CD8-positive, alpha-beta memory T cell (primary cell): ENCODE measurements around the gene FAM111B. TPM values are rescaled to one million over a fixed set of nuclear protein-coding genes. Genes with fewer than 3 reads are reported as not detected.
"Not testable (repeated sequence)": the region's sequence is repeated elsewhere in the genome, so short reads cannot be mapped to it uniquely, and the experiment has no call there.

Experiments used
- CTCF ChIA-PET: fragments of 350-600 bp; sonication (Branson Sonifier 250); formaldehyde crosslinking; loops from one replicate; lab custom pipeline; 2021; ENCODE audit warnings: antibody characterized with exemption; lab: Charles Lee
- POLR2A ChIA-PET: fragments of 350-600 bp; sonication (Branson Sonifier 250); formaldehyde crosslinking; loops from one replicate; lab custom pipeline; 2021; ENCODE audit warnings: antibody characterized with exemption; lab: Charles Lee
- DNase-seq, 5 donors: peaks; one replicate each; pipeline versions ENCODE4 v3.0.0 to v3.0.0-alpha.2; 2020 to 2022; ENCODE audit warnings: mixed read lengths in 1 of 5
- H3K27ac ChIP-seq: one replicate; pipeline ENCODE4 v1.7.0; 2013; ENCODE audit warnings: low read depth, mild to moderate bottlenecking, low read length, moderate library complexity
- H3K27me3 ChIP-seq: 2 replicates; pipeline ENCODE4 v1.7.0; 2013; ENCODE audit warnings: low read length, mild to moderate bottlenecking; ENCODE audit not compliant: insufficient read depth, poor library complexity, severe bottlenecking
- H3K36me3 ChIP-seq: 2 replicates; pipeline ENCODE4 v1.7.0; 2013; ENCODE audit warnings: mild to moderate bottlenecking, low read length, moderate library complexity; ENCODE audit not compliant: insufficient read depth
- H3K4me1 ChIP-seq: 2 replicates; pipeline ENCODE4 v1.7.0; 2013; ENCODE audit warnings: mild to moderate bottlenecking, low read length, moderate library complexity; ENCODE audit not compliant: insufficient read depth
- H3K4me3 ChIP-seq: 2 replicates; pipeline ENCODE4 v1.7.0; 2013; ENCODE audit warnings: mild to moderate bottlenecking, low read length
- H3K9me3 ChIP-seq: 2 replicates; pipeline ENCODE4 v1.7.0; 2013; ENCODE audit warnings: mild to moderate bottlenecking, low read length
- H3K27ac Mint-ChIP-seq, 8 donors: one replicate each; pipeline ENCODE4 v1.8.0; 2020 to 2021; ENCODE audit warnings: mixed read lengths in 8 of 8, mild to moderate bottlenecking in 6 of 8, inconsistent platforms in 3 of 8, moderate library complexity in 3 of 8
- H3K27me3 Mint-ChIP-seq, 2 donors: one replicate each; pipeline ENCODE4 v1.8.0; 2020 to 2021; ENCODE audit warnings: mixed read lengths in 2 of 2, mild to moderate bottlenecking in 1 of 2, moderate library complexity in 1 of 2
- H3K36me3 Mint-ChIP-seq, 3 donors: one replicate each; pipeline ENCODE4 v1.8.0; 2020 to 2021; ENCODE audit warnings: mixed read lengths in 3 of 3, inconsistent platforms in 1 of 3, mild to moderate bottlenecking in 1 of 3
- H3K4me1 Mint-ChIP-seq, 3 donors: one replicate each; pipeline ENCODE4 v1.8.0; 2020 to 2021; ENCODE audit warnings: mixed read lengths in 3 of 3, inconsistent platforms in 1 of 3, mild to moderate bottlenecking in 1 of 3
- H3K4me3 Mint-ChIP-seq, 7 donors: one replicate each; pipeline ENCODE4 v1.8.0; 2020 to 2021; ENCODE audit warnings: mixed read lengths in 7 of 7, mild to moderate bottlenecking in 6 of 7, moderate library complexity in 4 of 7, inconsistent platforms in 2 of 7
- H3K9me3 Mint-ChIP-seq, 5 donors: one replicate each; pipeline ENCODE4 v1.8.0; 2020 to 2022; ENCODE audit warnings: mixed read lengths in 5 of 5, mild to moderate bottlenecking in 3 of 5, moderate library complexity in 2 of 5, inconsistent platforms in 1 of 5
- polyA plus RNA-seq: library from polyadenylated mRNA; unstranded; fragments of 300-500 nt; fragmentation: Illumina TruSeq; gene quantifications from one replicate; pipeline ENCODE4 v1.2.3, GENCODE V29; 2021
- total RNA-seq, 2 experiments: library from RNA; stranded (reverse); gene quantifications; one replicate each; pipeline ENCODE4 v1.2.3, GENCODE V29; 2021

Gene FAM111B
- total and polyA plus RNA-seq, 3 experiments from 2014 or later = 0.12 to 46.5 (median 40.9) TPM

- DNase-seq = no peak
- no peak overlapping the region for H3K4me3 Mint-ChIP-seq
- Histone ChIP-seq H3K36me3 (no peaks in the 10 kb centered on the region), H3K27ac (no peak overlapping the region), H3K4me1 (no peaks in the 10 kb centered on the region), H3K27me3 (no peaks in the 10 kb centered on the region), H3K4me3 (no peak overlapping the region), H3K9me3 (no peaks in the 10 kb centered on the region)
- H3K9me3 Mint-ChIP-seq = peaks cover 6 to 32% (median 17%) of the 10 kb centered on the region in 5 donors
- peaks cover 0 to 22% (median 1%) of the 10 kb centered on the region in 3 donors for H3K36me3 Mint-ChIP-seq
- peaks cover 0 to 9% (median 0%) of the 10 kb centered on the region in 3 donors for H3K4me1 Mint-ChIP-seq
- ChIA-PET CTCF (interaction anchor here (1.5 kb wide), 1 partner anchor 21 kb away, joined by 5 read pairs; no protein-coding TSS in a partner anchor), POLR2A (no interaction called here)
- no peaks in the 10 kb centered on the region for H3K27me3 Mint-ChIP-seq
- H3K27ac Mint-ChIP-seq = no peak overlapping the region
These were observed 7.3 kb downstream of the FAM111B start for GRCh38 chr11:59114344-59114743.

- H3K4me3 Mint-ChIP-seq = no peak overlapping the region
- POLR2A ChIA-PET = no interaction called here
- peaks cover 0 to 9% (median 0%) of the 10 kb centered on the region in 3 donors for H3K4me1 Mint-ChIP-seq
- H3K27ac Mint-ChIP-seq = no peak overlapping the region
- Histone ChIP-seq H3K36me3 (no peaks in the 10 kb centered on the region), H3K27me3 (no peaks in the 10 kb centered on the region), H3K4me3 (no peak overlapping the region), H3K27ac (no peak overlapping the region), H3K4me1 (no peaks in the 10 kb centered on the region), H3K9me3 (no peaks in the 10 kb centered on the region)
- no peak for DNase-seq
- peaks cover 8 to 34% (median 17%) of the 10 kb centered on the region in 5 donors for H3K9me3 Mint-ChIP-seq
- CTCF ChIA-PET = no interaction called here
- H3K27me3 Mint-ChIP-seq = peaks cover 0 to under 1% of the 10 kb centered on the region in 2 donors
- peaks cover 0 to 24% (median 2%) of the 10 kb centered on the region in 3 donors for H3K36me3 Mint-ChIP-seq
These were observed 8.5 kb downstream of the FAM111B start for GRCh38 chr11:59115553-59115952.

DNA sequence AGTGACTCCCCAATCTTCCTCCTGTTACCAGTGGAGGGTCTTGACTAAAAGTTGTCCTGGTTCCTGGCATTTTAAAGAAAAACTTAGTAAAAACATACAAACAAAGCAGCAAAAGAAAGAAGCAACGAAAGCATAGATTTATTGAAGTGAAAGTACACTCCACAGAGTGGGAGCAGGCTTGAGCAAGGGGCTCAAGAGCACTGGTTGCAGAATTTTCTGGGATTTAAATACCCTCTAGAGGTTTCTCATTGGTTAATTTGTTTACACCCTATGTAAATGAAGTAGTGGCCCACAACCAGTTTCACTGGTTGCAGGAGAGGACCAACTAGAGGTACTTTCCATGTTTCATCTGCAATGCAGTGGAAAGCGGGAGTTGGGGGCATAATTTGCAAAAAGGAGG is 10.7 kb downstream of the FAM111B start:
- peaks cover 0 to 4% (median 0%) of the 10 kb centered on the region in 3 donors for H3K4me1 Mint-ChIP-seq
- H3K36me3 Mint-ChIP-seq = peaks cover 0 to 24% (median 2%) of the 10 kb centered on the region in 3 donors
- POLR2A ChIA-PET = no interaction called here
- Histone ChIP-seq H3K4me1 (no peaks in the 10 kb centered on the region), H3K9me3 (no peaks in the 10 kb centered on the region), H3K4me3 (no peak overlapping the region), H3K36me3 (no peaks in the 10 kb centered on the region), H3K27ac (no peak overlapping the region), H3K27me3 (no peaks in the 10 kb centered on the region)
- CTCF ChIA-PET = no interaction called here
- peaks cover 0 to 1% of the 10 kb centered on the region in 2 donors for H3K27me3 Mint-ChIP-seq
- DNase-seq = no peak
- peak overlapping the region in 1 of 8 donors; percentile 51 for H3K27ac Mint-ChIP-seq
- no peak overlapping the region for H3K4me3 Mint-ChIP-seq
- H3K9me3 Mint-ChIP-seq = peaks cover 8 to 34% (median 17%) of the 10 kb centered on the region in 5 donors

GRCh38 chr11:59119826-59120225 is 12.8 kb downstream of the FAM111B start:
- Mint-ChIP-seq H3K27ac (no peak overlapping the region), H3K9me3 (peaks cover 8 to 34% (median 17%) of the 10 kb centered on the region in 5 donors), H3K36me3 (peaks cover 0 to 24% (median 2%) of the 10 kb centered on the region in 3 donors), H3K4me1 (no peaks in the 10 kb centered on the region), H3K27me3 (peaks cover 0 to 1% of the 10 kb centered on the region in 2 donors), H3K4me3 (no peak overlapping the region)
- Histone ChIP-seq H3K9me3 (no peaks in the 10 kb centered on the region), H3K27ac (no peak overlapping the region), H3K4me1 (no peaks in the 10 kb centered on the region), H3K4me3 (no peak overlapping the region), H3K27me3 (no peaks in the 10 kb centered on the region), H3K36me3 (no peaks in the 10 kb centered on the region)
- CTCF ChIA-PET = interaction anchor here (1.7 kb wide), 1 partner anchor 16 kb away, joined by 10 read pairs; no protein-coding TSS in a partner anchor
- POLR2A ChIA-PET = no interaction called here
- no peak for DNase-seq

DNA sequence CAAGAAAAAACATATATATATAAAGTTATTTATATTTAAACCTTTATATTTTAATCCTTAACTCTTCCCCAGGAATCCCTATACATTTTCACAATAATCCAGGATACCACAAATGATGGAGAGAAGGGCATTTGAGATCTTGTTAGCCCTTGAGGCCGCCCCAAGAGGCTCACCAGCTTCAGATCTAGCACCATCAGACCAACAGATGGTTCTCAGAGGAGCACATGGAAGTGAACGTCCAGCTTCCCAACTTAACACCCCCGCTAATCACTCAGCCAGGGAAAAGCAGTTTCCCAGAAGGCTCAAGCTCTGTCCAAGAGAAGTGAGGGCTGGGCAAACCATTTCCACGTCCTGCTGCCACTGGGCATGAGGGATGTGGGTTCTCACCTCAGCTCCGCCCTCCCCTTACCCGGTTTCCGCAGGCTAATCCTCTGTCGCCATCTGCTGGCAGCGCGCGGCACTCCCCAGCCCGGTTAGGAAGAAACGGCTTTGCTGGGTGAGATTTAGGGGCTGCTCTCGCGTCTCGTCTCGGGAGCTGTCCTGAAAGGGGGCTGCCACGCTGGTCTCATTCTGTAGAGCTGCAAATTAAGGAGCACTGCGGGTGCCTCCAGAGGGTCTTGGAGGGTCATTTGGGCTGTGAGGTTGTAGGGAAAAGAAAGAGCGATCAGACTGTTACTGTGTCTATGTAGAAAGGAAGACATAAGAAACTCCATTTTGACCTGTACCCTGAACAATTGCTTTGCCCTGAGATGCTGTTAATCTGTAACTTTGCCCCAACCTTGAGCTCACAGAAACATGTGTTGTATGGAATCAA is 28.8 kb downstream of the FAM111B start:
- ChIA-PET POLR2A (no interaction called here), CTCF (interaction anchor here (0.7 to 2.3 kb wide), 30 partner anchors 9 to 553 kb away, joined by 3 to 33 read pairs (median 6); partner anchors contain the start of genes DTX4 and FAM111B)
- H3K4me3 Mint-ChIP-seq = peak overlapping the region in 4 of 7 donors; percentile 0 to 68 (median 52)
- peak; percentile 79 to 89 (median 83) for DNase-seq
- H3K27me3 Mint-ChIP-seq = no peaks in the 10 kb centered on the region
- no peak overlapping the region for H3K27ac ChIP-seq
- no peak overlapping the region for H3K4me3 ChIP-seq
- peaks cover 0 to 14% (median 2%) of the 10 kb centered on the region in 5 donors for H3K9me3 Mint-ChIP-seq
- no peaks in the 10 kb centered on the region for H3K27me3 ChIP-seq
- peaks cover 4% of the 10 kb centered on the region for H3K4me1 ChIP-seq
- peaks cover 7 to 13% (median 10%) of the 10 kb centered on the region in 3 donors for H3K4me1 Mint-ChIP-seq
- peaks cover 6% of the 10 kb centered on the region for H3K36me3 ChIP-seq
- peaks cover 22 to 68% (median 31%) of the 10 kb centered on the region in 3 donors for H3K36me3 Mint-ChIP-seq
- peak overlapping the region in 5 of 8 donors; percentile 43 to 94 (median 81) for H3K27ac Mint-ChIP-seq
- H3K9me3 ChIP-seq = no peaks in the 10 kb centered on the region

DNA sequence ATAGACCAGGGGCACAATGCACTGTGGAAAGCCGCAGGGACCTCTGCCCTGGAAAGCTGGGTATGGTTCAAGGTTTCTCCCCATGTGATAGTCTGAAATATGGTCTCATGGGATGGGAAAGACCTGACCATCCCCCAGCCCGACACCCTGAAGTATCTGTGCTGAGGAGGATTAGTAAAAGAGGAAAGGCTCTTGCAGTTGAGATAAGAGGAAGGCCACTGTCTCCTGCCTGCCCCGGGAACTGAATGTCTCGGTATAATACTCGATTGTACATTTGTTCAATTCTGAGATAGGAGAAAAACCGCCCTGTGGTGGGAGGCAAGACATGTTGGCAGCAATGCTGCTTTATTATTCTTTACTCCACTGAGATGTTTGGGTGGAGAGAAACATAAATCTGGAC is 29.5 kb downstream of the FAM111B start:
- peaks cover 13 to 20% (median 17%) of the 10 kb centered on the region in 3 donors for H3K4me1 Mint-ChIP-seq
- DNase-seq, H3K27me3 Mint-ChIP-seq, H3K27me3 ChIP-seq, POLR2A ChIA-PET, H3K27ac ChIP-seq, H3K4me1 ChIP-seq, H3K9me3 Mint-ChIP-seq, H3K36me3 ChIP-seq, H3K9me3 ChIP-seq, H3K4me3 ChIP-seq: not testable (repeated sequence)
- CTCF ChIA-PET = interaction anchor here (1.1 to 2.3 kb wide), 22 partner anchors 8 to 554 kb away, joined by 3 to 33 read pairs (median 8); partner anchors contain the start of genes DTX4 and FAM111B
- H3K4me3 Mint-ChIP-seq = peak overlapping the region in 1 of 7 donors; percentile 0
- peak overlapping the region in 1 of 8 donors; percentile 34 for H3K27ac Mint-ChIP-seq
- peaks cover 15 to 61% (median 26%) of the 10 kb centered on the region in 3 donors for H3K36me3 Mint-ChIP-seq

GRCh38 chr11:59137190-59137589 is 30.2 kb downstream of the FAM111B start:
- POLR2A ChIA-PET = no interaction called here
- Mint-ChIP-seq H3K9me3 (peaks cover 0 to 7% (median 0%) of the 10 kb centered on the region in 5 donors), H3K36me3 (peaks cover 10 to 55% (median 22%) of the 10 kb centered on the region in 3 donors)

GRCh38 chr11:59138643-59139042 is 31.6 kb downstream of the FAM111B start:
- no peaks in the 10 kb centered on the region for H3K27me3 ChIP-seq
- H3K27ac ChIP-seq = no peak overlapping the region
- Mint-ChIP-seq H3K36me3 (peaks cover 0 to 54% (median 10%) of the 10 kb centered on the region in 3 donors), H3K27me3 (no peaks in the 10 kb centered on the region), H3K27ac (peak overlapping the region in 1 of 8 donors; percentile 94), H3K4me1 (peaks cover 31 to 40% (median 36%) of the 10 kb centered on the region in 3 donors), H3K4me3 (peak overlapping the region in 1 of 7 donors; percentile 28), H3K9me3 (no peaks in the 10 kb centered on the region)
- H3K36me3 ChIP-seq = peaks cover 6% of the 10 kb centered on the region
- CTCF ChIA-PET = interaction anchor here (1.4 to 2.5 kb wide), 2 partner anchors 20 to 85 kb away, joined by 3 to 6 read pairs; no protein-coding TSS in a partner anchor
- POLR2A ChIA-PET = no interaction called here
- no peak overlapping the region for H3K4me3 ChIP-seq
- peaks cover 19% of the 10 kb centered on the region for H3K4me1 ChIP-seq
- no peak for DNase-seq
- no peaks in the 10 kb centered on the region for H3K9me3 ChIP-seq

More at GRCh38 chr11:59137190-59137589, 30.2 kb downstream of the FAM111B start:
- Histone ChIP-seq H3K27me3 (no peaks in the 10 kb centered on the region), H3K27ac (no peak overlapping the region), H3K4me1 (peaks cover 12% of the 10 kb centered on the region), H3K4me3 (no peak overlapping the region), H3K9me3 (no peaks in the 10 kb centered on the region), H3K36me3 (peaks cover 6% of the 10 kb centered on the region)
- Mint-ChIP-seq H3K4me3 (peak overlapping the region in 1 of 7 donors; percentile 63), H3K27me3 (no peaks in the 10 kb centered on the region), H3K27ac (no peak overlapping the region), H3K4me1 (peaks cover 18 to 26% (median 24%) of the 10 kb centered on the region in 3 donors)
- no peak for DNase-seq
- CTCF ChIA-PET = no interaction called here
